ENCODE measurements around the gene PRICKLE2.

PRICKLE2 gene

GRCh38 chr3:64184621-64185020, 40.6 kb downstream of the PRICKLE2 start:
- Histone ChIP-seq H3K9ac (ENCODE audit: low read length) (no peak overlapping the region), H3K4me2 (ENCODE audit: low read length) (no peak overlapping the region), H3K79me1 (ENCODE audit: low read length) (peaks cover 13% of the 10 kb centered on the region), H2BK12ac (ENCODE audit: low read length) (no peak overlapping the region), H3K4me1 (ENCODE audit: control insufficient read depth in 1 of 2, insufficient read depth in 2 of 2, low read length in 2 of 2) (peaks cover 17 to 27% of the 10 kb centered on the region in 2 experiments), H3K27me3 (ENCODE audit: insufficient read depth, low read length) (no peaks in the 10 kb centered on the region), H4K91ac (ENCODE audit: low read depth, low read length) (no peak overlapping the region), H4K12ac (ENCODE audit: low read depth, low read length) (no peak overlapping the region), H2AFZ (ENCODE audit: insufficient read depth, low read length, poor library complexity) (no peak overlapping the region), H3K36me3 (ENCODE audit: control insufficient read depth in 1 of 2, insufficient read depth in 2 of 2, low read length in 2 of 2) (peaks cover 0 to 7% of the 10 kb centered on the region in 2 experiments), H2BK120ac (ENCODE audit: insufficient read depth, low read length, poor library complexity) (no peak overlapping the region), H3K4ac (ENCODE audit: low read depth, low read length) (no peak overlapping the region), H3K23ac (ENCODE audit: low read length) (no peak overlapping the region), H3K14ac (ENCODE audit: low read length) (no peak overlapping the region), H2AK5ac (ENCODE audit: low read length) (no peak overlapping the region), H3K9me3 (ENCODE audit: insufficient read depth, low read depth, low read length) (no peaks in the 10 kb centered on the region), H3K18ac (ENCODE audit: low read length) (no peak overlapping the region), H4K8ac (ENCODE audit: low read depth, low read length) (no peak overlapping the region), H2BK5ac (ENCODE audit: low read depth, low read length, poor library complexity) (no peak overlapping the region), H3K79me2 (ENCODE audit: control insufficient read depth, insufficient read depth, low read length, poor library complexity) (no peaks in the 10 kb centered on the region), H3K27ac (ENCODE audit: low read depth, low read length) (no peak overlapping the region), H3K4me3 (ENCODE audit: low read depth, low read length) (no peak overlapping the region)
- no CpG with 5 or more reads among the region's 3 CpGs for WGBS (ENCODE audit: extremely low coverage, insufficient coverage, insufficient read length)
- peak in 1 of 2 donors; percentile 59 for DNase-seq

GRCh38 chr3:64179860-64180259, 45.4 kb downstream of the PRICKLE2 start:
- no peak overlapping the region for H4K12ac ChIP-seq (ENCODE audit: low read depth, low read length)
- no peaks in the 10 kb centered on the region for H3K27me3 ChIP-seq (ENCODE audit: insufficient read depth, low read length)
- H3K4me3 ChIP-seq (ENCODE audit: low read depth, low read length): no peak overlapping the region
- H3K9me3 ChIP-seq (ENCODE audit: insufficient read depth, low read depth, low read length): no peaks in the 10 kb centered on the region
- H3K79me1 ChIP-seq (ENCODE audit: low read length): no peaks in the 10 kb centered on the region
- no peak overlapping the region for H2AFZ ChIP-seq (ENCODE audit: insufficient read depth, low read length, poor library complexity)
- H2AK5ac ChIP-seq (ENCODE audit: low read length): no peak overlapping the region
- H4K8ac ChIP-seq (ENCODE audit: low read depth, low read length): no peak overlapping the region
- no peaks in the 10 kb centered on the region for H3K79me2 ChIP-seq (ENCODE audit: control insufficient read depth, insufficient read depth, low read length, poor library complexity)
- H3K9ac ChIP-seq (ENCODE audit: low read length): no peak overlapping the region
- H3K27ac ChIP-seq (ENCODE audit: low read depth, low read length): no peak overlapping the region
- H3K36me3 ChIP-seq (ENCODE audit: control insufficient read depth in 1 of 2, insufficient read depth in 2 of 2, low read length in 2 of 2): peaks cover 0 to 7% of the 10 kb centered on the region in 2 experiments
- H3K23ac ChIP-seq (ENCODE audit: low read length): no peak overlapping the region
- no peak overlapping the region for H2BK5ac ChIP-seq (ENCODE audit: low read depth, low read length, poor library complexity)
- DNase-seq: peak in 1 of 2 donors; percentile 27
- H2BK120ac ChIP-seq (ENCODE audit: insufficient read depth, low read length, poor library complexity): no peak overlapping the region
- H3K4me1 ChIP-seq (ENCODE audit: control insufficient read depth in 1 of 2, insufficient read depth in 2 of 2, low read length in 2 of 2): peaks cover 2 to 4% of the 10 kb centered on the region in 2 experiments
- no peak overlapping the region for H3K4ac ChIP-seq (ENCODE audit: low read depth, low read length)
- H2BK12ac ChIP-seq (ENCODE audit: low read length): no peak overlapping the region
- no peak overlapping the region for H3K18ac ChIP-seq (ENCODE audit: low read length)
- no peak overlapping the region for H4K91ac ChIP-seq (ENCODE audit: low read depth, low read length)
- WGBS (ENCODE audit: extremely low coverage, insufficient coverage, insufficient read length): no CpG with 5 or more reads among the region's 1 CpG
- H3K14ac ChIP-seq (ENCODE audit: low read length): no peak overlapping the region
- no peak overlapping the region for H3K4me2 ChIP-seq (ENCODE audit: low read length)

GRCh38 chr3:64179249-64179648, 46.0 kb downstream of the PRICKLE2 start:
- Histone ChIP-seq H3K23ac (ENCODE audit: low read length) (no peak overlapping the region), H2AFZ (ENCODE audit: insufficient read depth, low read length, poor library complexity) (no peak overlapping the region), H2BK12ac (ENCODE audit: low read length) (no peak overlapping the region), H2BK120ac (ENCODE audit: insufficient read depth, low read length, poor library complexity) (no peak overlapping the region), H3K27me3 (ENCODE audit: insufficient read depth, low read length) (no peaks in the 10 kb centered on the region), H3K79me2 (ENCODE audit: control insufficient read depth, insufficient read depth, low read length, poor library complexity) (no peaks in the 10 kb centered on the region), H3K9ac (ENCODE audit: low read length) (no peak overlapping the region), H3K36me3 (ENCODE audit: control insufficient read depth in 1 of 2, insufficient read depth in 2 of 2, low read length in 2 of 2) (peaks cover 0 to 7% of the 10 kb centered on the region in 2 experiments), H3K4me3 (ENCODE audit: low read depth, low read length) (no peak overlapping the region), H2AK5ac (ENCODE audit: low read length) (no peak overlapping the region), H3K4me2 (ENCODE audit: low read length) (no peak overlapping the region), H3K27ac (ENCODE audit: low read depth, low read length) (no peak overlapping the region), H3K9me3 (ENCODE audit: insufficient read depth, low read depth, low read length) (no peaks in the 10 kb centered on the region), H3K14ac (ENCODE audit: low read length) (no peak overlapping the region), H4K91ac (ENCODE audit: low read depth, low read length) (no peak overlapping the region), H3K18ac (ENCODE audit: low read length) (no peak overlapping the region), H2BK5ac (ENCODE audit: low read depth, low read length, poor library complexity) (no peak overlapping the region), H3K79me1 (ENCODE audit: low read length) (no peaks in the 10 kb centered on the region), H3K4ac (ENCODE audit: low read depth, low read length) (no peak overlapping the region), H4K8ac (ENCODE audit: low read depth, low read length) (no peak overlapping the region), H4K12ac (ENCODE audit: low read depth, low read length) (no peak overlapping the region), H3K4me1 (ENCODE audit: control insufficient read depth in 1 of 2, insufficient read depth in 2 of 2, low read length in 2 of 2) (peaks cover 1 to 2% of the 10 kb centered on the region in 2 experiments)
- no peak for DNase-seq
- WGBS (ENCODE audit: extremely low coverage, insufficient coverage, insufficient read length): no CpG with 5 or more reads among the region's 4 CpGs

- Histone ChIP-seq H3K23ac (ENCODE audit: low read length) (no peak overlapping the region), H3K27ac (ENCODE audit: low read depth, low read length) (no peak overlapping the region), H4K8ac (ENCODE audit: low read depth, low read length) (no peak overlapping the region), H2AFZ (ENCODE audit: insufficient read depth, low read length, poor library complexity) (no peak overlapping the region), H3K4ac (ENCODE audit: low read depth, low read length) (no peak overlapping the region), H3K18ac (ENCODE audit: low read length) (no peak overlapping the region), H2AK5ac (ENCODE audit: low read length) (no peak overlapping the region), H3K9ac (ENCODE audit: low read length) (no peak overlapping the region), H2BK120ac (ENCODE audit: insufficient read depth, low read length, poor library complexity) (no peak overlapping the region), H3K27me3 (ENCODE audit: insufficient read depth, low read length) (no peaks in the 10 kb centered on the region), H3K4me1 (ENCODE audit: control insufficient read depth in 1 of 2, insufficient read depth in 2 of 2, low read length in 2 of 2) (peaks cover 0 to 2% of the 10 kb centered on the region in 2 experiments), H3K79me2 (ENCODE audit: control insufficient read depth, insufficient read depth, low read length, poor library complexity) (no peaks in the 10 kb centered on the region), H3K4me2 (ENCODE audit: low read length) (no peak overlapping the region), H4K12ac (ENCODE audit: low read depth, low read length) (no peak overlapping the region), H3K36me3 (ENCODE audit: control insufficient read depth in 1 of 2, insufficient read depth in 2 of 2, low read length in 2 of 2) (peaks cover 0 to 7% of the 10 kb centered on the region in 2 experiments), H3K14ac (ENCODE audit: low read length) (no peak overlapping the region), H4K91ac (ENCODE audit: low read depth, low read length) (no peak overlapping the region), H2BK12ac (ENCODE audit: low read length) (no peak overlapping the region), H3K9me3 (ENCODE audit: insufficient read depth, low read depth, low read length) (no peaks in the 10 kb centered on the region), H3K4me3 (ENCODE audit: low read depth, low read length) (no peak overlapping the region), H2BK5ac (ENCODE audit: low read depth, low read length, poor library complexity) (no peak overlapping the region), H3K79me1 (ENCODE audit: low read length) (no peaks in the 10 kb centered on the region)
- WGBS (ENCODE audit: extremely low coverage, insufficient coverage, insufficient read length): no CpG with 5 or more reads among the region's 2 CpGs
- no peak for DNase-seq
These were observed 46.8 kb downstream of the PRICKLE2 start for GRCh38 chr3:64178419-64178818.

All from trophoblast cell (in vitro differentiated cells and primary cell).